GM12892 (cell line): ENCODE measurements around the gene PRSS3.

Experiments
- POLR2A ChIP-seq: IDR thresholded peaks from 2 replicates; pipeline ENCODE4 v1.6.1; 2011; ENCODE audit warnings: low read depth, low read length, control low read depth
- POLR2AphosphoS5 ChIP-seq: IDR thresholded peaks from 2 replicates; pipeline ENCODE4 v1.6.1; 2011; ENCODE audit warnings: low read depth, low read length, control low read depth

DNA sequence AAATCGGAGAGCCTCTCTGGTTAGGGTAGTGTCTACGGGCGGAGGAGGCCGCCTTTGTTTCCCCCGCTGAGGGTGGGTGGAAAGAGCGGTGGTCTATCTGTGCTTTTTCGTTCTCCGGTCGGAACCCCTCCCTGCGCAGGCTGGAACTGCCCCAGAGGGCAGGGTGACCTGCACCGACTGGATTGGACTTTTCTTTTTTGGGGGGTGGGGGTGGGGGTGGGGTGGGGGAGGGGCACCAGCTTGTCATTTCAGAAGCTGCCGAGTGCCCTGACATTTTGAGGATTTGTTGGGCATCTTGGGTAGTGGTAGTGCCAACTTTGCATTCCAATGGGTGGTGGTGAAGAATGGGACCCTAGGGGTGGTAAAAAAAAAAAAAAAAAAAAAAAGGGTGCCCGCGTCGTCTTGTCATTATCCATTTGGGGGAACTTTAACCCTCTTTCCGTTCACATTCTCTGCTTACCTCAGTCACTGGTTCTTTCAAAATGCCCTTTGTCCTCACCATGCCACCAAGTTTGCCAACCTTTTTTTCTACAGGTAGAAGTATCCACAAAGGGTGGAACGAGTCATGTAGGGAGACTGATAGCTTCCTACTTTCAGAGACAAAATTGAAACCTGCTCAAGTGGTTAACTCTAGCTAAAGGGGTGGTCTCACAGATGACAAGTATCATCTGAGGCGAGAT is 22.9 kb downstream of the PRSS3 start:
- TF ChIP-seq POLR2A, result 0 out of 2 replicates have a peak, but pooled peaks have one; percentile 11
- no peak for TF ChIP-seq POLR2AphosphoS5
